KMS-11 (cell line): Measurements from ENCODE around the gene CCDC178.
"Not testable (repeated sequence)": the region's sequence is repeated elsewhere in the genome, so short reads cannot be mapped to it uniquely, and the experiment has no call there.

ENCODE experiments used
- H2AFZ ChIP-seq: fragments of 200-600 bp; sonication (generic); 2 replicates; pipeline ENCODE4 v1.6.1; 2016; ENCODE audit warnings: antibody characterized with exemption, mixed run types, low read depth
- H3K27ac ChIP-seq: fragments of 200-600 bp; sonication (generic); 2 replicates; pipeline ENCODE4 v1.6.1; 2016; ENCODE audit warnings: mild to moderate bottlenecking, mixed run types
- H3K27me3 ChIP-seq: fragments of 200-600 bp; sonication (generic); 2 replicates; pipeline ENCODE4 v1.6.1; 2017; ENCODE audit warnings: mild to moderate bottlenecking, low read depth, mixed run types, moderate library complexity; ENCODE audit not compliant: insufficient read depth
- H3K36me3 ChIP-seq: fragments of 200-600 bp; sonication (generic); 2 replicates; pipeline ENCODE4 v1.6.1; 2017; ENCODE audit warnings: mild to moderate bottlenecking, mixed run types; ENCODE audit not compliant: insufficient read depth
- H3K4me1 ChIP-seq: fragments of 200-600 bp; sonication (generic); 2 replicates; pipeline ENCODE4 v1.6.1; 2016; ENCODE audit warnings: mild to moderate bottlenecking, low read depth, mixed run types; ENCODE audit not compliant: poor library complexity, severe bottlenecking
- H3K4me2 ChIP-seq: fragments of 200-600 bp; sonication (generic); 2 replicates; pipeline ENCODE4 v1.7.0; 2016; ENCODE audit warnings: mild to moderate bottlenecking, mixed run types
- H3K4me3 ChIP-seq: fragments of 200-600 bp; sonication (generic); IDR thresholded peaks from 2 replicates; pipeline ENCODE4 v1.6.1; 2017; ENCODE audit warnings: low read depth, low read length, mixed read lengths; ENCODE audit not compliant: insufficient read depth
- H3K79me2 ChIP-seq: fragments of 200-600 bp; sonication (generic); 2 replicates; pipeline ENCODE4 v1.6.1; 2016; ENCODE audit warnings: low read depth, mixed run types; ENCODE audit not compliant: insufficient read depth
- H3K9ac ChIP-seq: fragments of 200-600 bp; sonication (generic); 2 replicates; pipeline ENCODE4 v1.6.1; 2016; ENCODE audit warnings: mild to moderate bottlenecking, mixed run types
- H4K20me1 ChIP-seq: fragments of 200-600 bp; sonication (generic); 2 replicates; pipeline ENCODE4 v1.6.1; 2016; ENCODE audit warnings: mild to moderate bottlenecking, mixed run types; ENCODE audit not compliant: insufficient read depth
- CTCF ChIP-seq: fragments of 200-600 bp; sonication (generic); conservative IDR thresholded peaks from 2 replicates; pipeline ENCODE4 v1.6.1; 2017; ENCODE audit warnings: low read depth, mild to moderate bottlenecking, antibody characterized with exemption, low read length, moderate library complexity, mixed read lengths

CCDC178 gene

GRCh38 chr18:33355263-33355662, 85.3 kb downstream of the CCDC178 start:
- Histone ChIP-seq H2AFZ (no peak overlapping the region), H3K4me1 (no peaks in the 10 kb centered on the region), H3K9ac (no peak overlapping the region), H3K79me2 (no peaks in the 10 kb centered on the region), H3K27me3 (no peaks in the 10 kb centered on the region), H3K4me2 (no peak overlapping the region), H4K20me1 (no peaks in the 10 kb centered on the region), H3K4me3 (no peak overlapping the region), H3K36me3 (no peaks in the 10 kb centered on the region), H3K27ac (no peak overlapping the region)
- no peak for TF ChIP-seq CTCF

- Histone ChIP-seq H3K36me3 (no peaks in the 10 kb centered on the region), H2AFZ (no peak overlapping the region), H3K4me3 (no peak overlapping the region), H4K20me1 (no peaks in the 10 kb centered on the region), H3K27ac (no peak overlapping the region), H3K79me2 (no peaks in the 10 kb centered on the region), H3K4me1 (no peaks in the 10 kb centered on the region), H3K4me2 (no peak overlapping the region), H3K27me3 (no peaks in the 10 kb centered on the region), H3K9ac (no peak overlapping the region)
- TF ChIP-seq CTCF: no peak
These were observed 90.3 kb downstream of the CCDC178 start for GRCh38 chr18:33350256-33350655.

GRCh38 chr18:33339733-33340132, 100.8 kb downstream of the CCDC178 start:
- not testable (repeated sequence) for H2AFZ ChIP-seq, H3K27ac ChIP-seq, H3K4me1 ChIP-seq, H3K4me2 ChIP-seq, H3K27me3 ChIP-seq, H3K9ac ChIP-seq, H3K4me3 ChIP-seq, H3K79me2 ChIP-seq, H4K20me1 ChIP-seq, H3K36me3 ChIP-seq

- Histone ChIP-seq H3K27ac (no peak overlapping the region), H3K4me3 (no peak overlapping the region), H3K79me2 (no peaks in the 10 kb centered on the region), H3K4me2 (no peak overlapping the region), H3K4me1 (no peaks in the 10 kb centered on the region), H4K20me1 (no peaks in the 10 kb centered on the region), H2AFZ (no peak overlapping the region), H3K9ac (no peak overlapping the region), H3K27me3 (no peaks in the 10 kb centered on the region), H3K36me3 (no peaks in the 10 kb centered on the region)
- no peak for TF ChIP-seq CTCF
These were observed 105.7 kb downstream of the CCDC178 start for GRCh38 chr18:33334781-33335180.

GRCh38 chr18:33330711-33331110, 109.8 kb downstream of the CCDC178 start:
- no peaks in the 10 kb centered on the region for H3K27me3 ChIP-seq
- no peak for TF ChIP-seq CTCF
- no peaks in the 10 kb centered on the region for H3K79me2 ChIP-seq
- no peak overlapping the region for H3K4me2 ChIP-seq
- H3K36me3 ChIP-seq: no peaks in the 10 kb centered on the region
- H2AFZ ChIP-seq: no peak overlapping the region
- H3K27ac ChIP-seq: no peak overlapping the region
- no peak overlapping the region for H3K4me3 ChIP-seq
- no peak overlapping the region for H3K9ac ChIP-seq
- no peaks in the 10 kb centered on the region for H3K4me1 ChIP-seq
- no peaks in the 10 kb centered on the region for H4K20me1 ChIP-seq
